Astrocyte of the cerebellum (primary cell): Measurements from ENCODE around the gene GGACT.

Source experiments
- DNase-seq: peaks from one replicate; pipeline ENCODE4 v3.0.0-alpha.2; 2011; ENCODE audit warnings: low read depth
- H3K4me3 ChIP-seq: 2 replicates; pipeline ENCODE4 v1.5.1; 2011; ENCODE audit warnings: mild to moderate bottlenecking, low read depth, low read length, moderate library complexity
- CTCF ChIP-seq: IDR thresholded peaks from 2 replicates; pipeline ENCODE4 v1.5.1; 2012; ENCODE audit warnings: low read length, low read depth, moderate library complexity, mild to moderate bottlenecking; ENCODE audit errors: missing control alignments
- in situ Hi-C: cut with HindIII; loops from 2 replicates; pipeline ENCODE4 v1.10.0; 2017; ENCODE audit warnings: low sequenced_read_pairs

The GGACT gene

DNA sequence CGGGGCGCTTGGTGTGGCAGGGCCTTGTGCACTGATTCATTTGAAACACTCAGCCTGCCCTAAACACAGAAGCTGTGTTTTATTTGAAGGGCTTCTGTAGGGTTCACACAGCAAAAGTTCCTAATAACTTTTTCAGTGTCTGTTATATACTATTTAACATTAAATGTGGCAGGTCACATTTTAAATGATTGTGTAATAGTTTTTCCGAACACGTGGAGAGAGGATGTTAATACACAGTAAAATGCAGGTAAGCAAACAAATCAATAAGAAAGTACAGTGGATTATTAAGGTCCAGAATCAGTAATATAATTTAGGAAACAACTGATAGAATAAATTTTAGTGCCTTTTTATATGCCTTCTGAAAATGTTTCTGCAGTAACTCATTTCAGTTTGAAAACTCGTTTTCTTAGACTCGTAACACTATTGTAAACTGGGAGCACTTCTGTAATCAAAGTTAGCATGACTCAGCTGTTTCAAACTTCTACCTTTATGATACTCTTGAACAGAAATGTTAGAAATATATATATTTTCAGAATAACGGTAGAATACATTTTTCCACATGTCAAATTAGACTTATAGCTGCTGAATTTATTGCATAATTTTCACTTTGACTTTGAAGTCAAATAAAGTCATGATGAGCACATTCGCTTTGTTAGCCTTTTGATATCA is 70.1 kb downstream of the GGACT start:
- TF ChIP-seq CTCF: no peak
- in situ Hi-C loops: loop anchor here (10.0 kb wide), 1 partner anchor 534 kb away; the partner anchor contains the start of gene ZIC2

GRCh38 chr13:100517728-100518127 is 70.9 kb downstream of the GGACT start:
- DNase-seq: no peak
- H3K4me3 ChIP-seq: no peak overlapping the region
- TF ChIP-seq CTCF: no peak
- in situ Hi-C loops: loop anchor here (10.0 kb wide), 1 partner anchor 533 kb away; the partner anchor contains the start of gene ZIC2

More for the DNA sequence above, 70.1 kb downstream of the GGACT start:
- no peak overlapping the region for H3K4me3 ChIP-seq
- no peak for DNase-seq

DNA sequence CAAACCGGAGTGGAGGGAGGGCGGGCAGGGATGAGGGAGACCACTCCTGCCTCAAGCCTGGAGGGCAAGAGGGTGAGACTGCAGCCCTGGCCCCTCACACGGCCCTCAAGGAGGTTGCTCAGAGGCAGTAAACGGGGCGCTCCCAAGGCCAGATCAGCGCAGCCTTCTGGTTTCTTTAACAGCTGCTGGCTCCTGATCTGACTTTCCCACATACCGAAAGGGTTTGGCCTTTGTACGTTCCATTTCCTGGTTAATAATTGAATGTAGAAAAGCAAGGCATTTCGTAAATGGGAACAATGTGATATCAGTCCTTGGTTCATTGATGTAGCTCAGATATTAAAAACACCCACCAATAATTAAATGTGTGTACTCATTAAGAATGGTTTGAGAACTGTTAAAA is 71.5 kb downstream of the GGACT start:
- in situ Hi-C loops: loop anchor here (10.0 kb wide), 1 partner anchor 532 kb away; the partner anchor contains the start of gene ZIC2
- DNase-seq: no peak
- H3K4me3 ChIP-seq: no peak overlapping the region
- no peak for TF ChIP-seq CTCF

DNA sequence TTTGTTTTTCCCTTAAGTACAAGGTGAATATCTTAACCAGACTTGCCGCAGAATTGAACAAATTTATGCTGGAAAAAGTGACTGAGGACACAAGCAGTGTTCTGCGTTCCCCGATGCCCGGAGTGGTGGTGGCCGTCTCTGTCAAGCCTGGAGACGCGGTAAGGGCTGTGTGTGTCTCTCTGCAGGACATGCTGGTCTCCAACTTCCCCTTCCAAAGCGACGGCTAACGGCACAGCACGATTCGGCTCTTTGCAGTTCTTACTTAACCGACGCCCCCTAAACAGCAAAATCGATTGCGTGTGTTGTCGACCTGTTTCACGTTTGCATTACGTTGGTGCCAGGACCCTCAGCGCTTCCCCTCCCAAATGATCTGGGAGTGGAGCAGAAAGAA is 73.2 kb downstream of the GGACT start:
- no peak overlapping the region for H3K4me3 ChIP-seq
- TF ChIP-seq CTCF: no peak
- in situ Hi-C loops: loop anchor here (10.0 kb wide), 1 partner anchor 531 kb away; the partner anchor contains the start of gene ZIC2
- DNase-seq: no peak

DNA sequence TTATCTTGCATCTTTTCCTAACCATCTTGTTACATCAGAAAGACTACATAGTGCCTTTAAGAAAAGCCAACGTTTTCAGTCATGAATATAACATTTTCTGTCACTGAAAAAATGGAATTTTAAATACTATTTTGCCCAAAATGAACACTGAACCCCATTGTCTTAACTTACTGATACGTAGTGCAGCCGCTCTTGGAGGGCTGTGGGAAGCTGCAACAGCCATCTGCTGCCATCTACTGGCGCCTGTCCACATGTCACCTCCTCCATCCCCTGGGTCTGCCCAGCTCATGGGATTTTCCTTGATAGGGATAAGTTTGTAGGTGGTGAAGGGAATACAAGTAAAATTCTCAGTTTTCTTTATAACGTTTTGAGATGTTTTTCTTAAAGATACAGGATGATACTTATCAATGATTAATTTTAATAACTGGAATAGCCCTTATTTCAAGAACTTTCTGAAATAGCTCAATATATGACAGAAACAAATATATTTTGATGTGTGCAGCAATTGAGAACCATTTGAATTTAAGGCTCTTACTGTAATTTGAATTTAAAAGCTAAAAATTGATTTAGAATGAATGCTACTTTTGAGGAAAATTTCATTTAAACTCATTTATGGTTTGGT is 73.7 kb downstream of the GGACT start:
- peak; percentile 96 for TF ChIP-seq CTCF
- no peak overlapping the region for H3K4me3 ChIP-seq
- in situ Hi-C loops: loop anchor here (10.0 kb wide), 1 partner anchor 530 kb away; the partner anchor contains the start of gene ZIC2
- peak; percentile 73 for DNase-seq

DNA sequence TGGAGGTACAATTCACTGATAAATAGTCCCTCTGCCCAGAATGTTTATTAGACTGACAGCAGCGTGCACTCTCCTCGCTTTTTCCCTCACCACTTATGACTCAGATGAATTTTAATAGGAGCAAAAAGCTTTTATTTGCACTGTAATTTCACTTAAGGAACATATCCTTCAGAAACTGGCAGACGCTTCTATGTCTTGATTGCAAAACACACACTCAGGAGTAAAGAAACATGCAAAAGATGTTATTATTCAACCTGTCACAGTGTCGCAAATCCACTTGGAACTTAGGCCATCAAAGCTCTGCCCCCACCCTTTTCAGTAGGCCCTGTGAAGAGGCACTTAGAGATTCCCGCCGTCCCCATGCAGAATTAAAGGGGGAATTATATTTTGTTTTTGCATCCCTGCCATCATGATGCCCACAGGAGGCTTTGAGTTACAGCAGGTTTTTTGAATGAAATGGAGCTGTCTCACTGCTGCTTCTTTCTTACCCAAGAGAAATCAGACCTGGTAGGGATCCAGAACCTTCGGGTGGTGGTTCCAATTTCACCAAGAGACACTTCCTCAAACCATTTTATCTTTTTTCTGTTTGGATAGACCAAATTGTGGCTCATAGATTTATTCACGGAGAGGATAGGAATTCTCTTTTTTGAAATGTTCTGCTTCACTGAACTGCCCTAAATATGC is 74.5 kb downstream of the GGACT start:
- TF ChIP-seq CTCF: no peak

More for the DNA sequence above, 74.5 kb downstream of the GGACT start:
- DNase-seq: no peak
- no peak overlapping the region for H3K4me3 ChIP-seq
- in situ Hi-C loops: loop anchor here (10.0 kb wide), 1 partner anchor 529 kb away; the partner anchor contains the start of gene ZIC2
